CD14-positive monocyte (primary cell): ENCODE measurements around the gene CACNB1. TPM values are rescaled to one million over a fixed set of nuclear protein-coding genes. Genes with fewer than 3 reads are reported as not detected.
"Not testable (repeated sequence)": the region's sequence is repeated elsewhere in the genome, so short reads cannot be mapped to it uniquely, and the experiment has no call there.

Experiments
- DNase-seq, 3 donors: peaks; one replicate each; pipeline ENCODE4 v3.0.0-alpha.2; 2011 to 2022
- H2AFZ ChIP-seq: 2 replicates; pipeline ENCODE4 v1.6.0; 2012; ENCODE audit warnings: mild to moderate bottlenecking, low read depth, low read length, inconsistent platforms; ENCODE audit not compliant: insufficient read depth, poor library complexity, severe bottlenecking
- H3K27ac ChIP-seq, 2 donors: 1 replicate in 1 of 2; 2 replicates in 1 of 2; pipeline ENCODE4 v1.5.1; 2012 to 2013; ENCODE audit warnings: low read length in 2 of 2, control low read depth in 1 of 2, inconsistent platforms in 1 of 2, low read depth in 1 of 2, mild to moderate bottlenecking in 1 of 2
- H3K27me3 ChIP-seq, 2 donors: one replicate each; pipeline versions ENCODE4 v1.6.0 to v1.6.1; 2011 to 2013; ENCODE audit warnings: low read length in 2 of 2; ENCODE audit not compliant: control insufficient read depth in 2 of 2, insufficient read depth in 2 of 2
- H3K36me3 ChIP-seq, 2 donors: replicated peaks in 1 of 2; 1 replicate in 1 of 2; 2 replicates in 1 of 2; pipeline versions ENCODE4 v1.5.1 to v1.6.1; 2012 to 2013; ENCODE audit warnings: low read length in 2 of 2, control low read depth in 1 of 2, inconsistent platforms in 1 of 2, mild to moderate bottlenecking in 1 of 2; ENCODE audit not compliant: insufficient read depth in 2 of 2, control insufficient read depth in 1 of 2
- H3K4me1 ChIP-seq, 2 donors: 1 replicate in 1 of 2; 2 replicates in 1 of 2; pipeline versions ENCODE4 v1.5.1 to v1.6.1; 2012 to 2013; ENCODE audit warnings: low read length in 2 of 2, control low read depth in 1 of 2, inconsistent platforms in 1 of 2, mild to moderate bottlenecking in 1 of 2, moderate library complexity in 1 of 2; ENCODE audit not compliant: insufficient read depth in 2 of 2, control insufficient read depth in 1 of 2
- H3K4me2 ChIP-seq: replicated peaks from 2 replicates; pipeline ENCODE3; 2012; ENCODE audit warnings: low read length, moderate library complexity, mild to moderate bottlenecking; ENCODE audit not compliant: poor library complexity, severe bottlenecking; ENCODE audit errors: extremely low read depth
- H3K4me3 ChIP-seq, 3 experiments: fragments of 200-600 bp in 1 of 3; sonication (generic) in 1 of 3; replicated peaks in 1 of 3; 1 replicate in 2 of 3; 2 replicates in 1 of 3; pipeline ENCODE4 v1.5.1; 2011 to 2013; ENCODE audit warnings: low read length in 3 of 3, mild to moderate bottlenecking in 3 of 3, control low read depth in 2 of 3, low read depth in 2 of 3, inconsistent platforms in 1 of 3, moderate library complexity in 1 of 3
- H3K79me2 ChIP-seq: 2 replicates; pipeline ENCODE4 v1.6.0; 2012; ENCODE audit warnings: mild to moderate bottlenecking, control low read depth, inconsistent platforms, low read length, moderate library complexity; ENCODE audit not compliant: insufficient read depth
- H3K9ac ChIP-seq: 2 replicates; pipeline ENCODE4 v1.6.0; 2017; ENCODE audit warnings: low read length, mild to moderate bottlenecking; ENCODE audit not compliant: insufficient read depth, poor library complexity, severe bottlenecking
- H3K9me3 ChIP-seq, 2 donors: replicated peaks in 1 of 2; 1 replicate in 1 of 2; 2 replicates in 1 of 2; pipeline versions ENCODE4 v1.5.1 to v1.6.1; 2012 to 2013; ENCODE audit warnings: low read length in 2 of 2, control low read depth in 1 of 2; ENCODE audit not compliant: control insufficient read depth in 1 of 2, insufficient read depth in 1 of 2
- H4K20me1 ChIP-seq: 2 replicates; pipeline ENCODE4 v1.6.0; 2012; ENCODE audit warnings: mild to moderate bottlenecking, low read length, control low read depth, moderate library complexity; ENCODE audit not compliant: insufficient read depth
- H3K27ac Mint-ChIP-seq, 7 donors: one replicate each; pipeline ENCODE4 v1.8.0; 2020; ENCODE audit warnings: mild to moderate bottlenecking in 7 of 7, mixed read lengths in 7 of 7, moderate library complexity in 6 of 7, inconsistent platforms in 2 of 7
- H3K27me3 Mint-ChIP-seq, 3 donors: one replicate each; pipeline ENCODE4 v1.8.0; 2021 to 2022; ENCODE audit warnings: low read depth in 3 of 3, mild to moderate bottlenecking in 3 of 3, mixed read lengths in 3 of 3, moderate library complexity in 3 of 3, inconsistent platforms in 1 of 3
- H3K36me3 Mint-ChIP-seq, 2 donors: one replicate each; pipeline ENCODE4 v1.8.0; 2020; ENCODE audit warnings: mixed read lengths in 2 of 2, inconsistent platforms in 1 of 2, mild to moderate bottlenecking in 1 of 2
- H3K4me1 Mint-ChIP-seq: one replicate; pipeline ENCODE4 v1.8.0; 2020; ENCODE audit warnings: mild to moderate bottlenecking, mixed read lengths
- H3K4me3 Mint-ChIP-seq, 2 donors: one replicate each; pipeline ENCODE4 v1.8.0; 2020; ENCODE audit warnings: mild to moderate bottlenecking in 2 of 2, mixed read lengths in 2 of 2, moderate library complexity in 1 of 2
- H3K9me3 Mint-ChIP-seq, 7 donors: one replicate each; pipeline ENCODE4 v1.8.0; 2020 to 2022; ENCODE audit warnings: mixed read lengths in 7 of 7, mild to moderate bottlenecking in 6 of 7, moderate library complexity in 6 of 7, inconsistent platforms in 2 of 7
- WGBS: methylation state at CpG from one replicate; pipeline ENCODE4 v1.1.5; 2013; ENCODE audit warnings: missing lambda C conversion rate; ENCODE audit not compliant: insufficient coverage; 5-methylcytosine and 5-hydroxymethylcytosine counted together
- intact Hi-C, 2 donors: fragments of 100-400 bp; cut with micrococcal nuclease; formaldehyde crosslinking; loops; one replicate each; pipeline versions ENCODE4 v1.15.0 to v1.15.1; 2023
- polyA plus RNA-seq, 3 donors: library from polyadenylated mRNA; depleted of rRNA in 1 of 3; unstranded in 2 of 3; stranded (reverse) in 1 of 3; fragments of 300-500 nt in 2 of 3; fragments of >200 nt in 1 of 3; fragmentation: Illumina TruSeq in 2 of 3; gene quantifications; 1 replicate in 2 of 3; 2 replicates in 1 of 3; pipeline ENCODE4 v1.2.3, GENCODE V29; 2012 to 2021
- TF ChIP-seq, protein P1 (sequence below): fragments of 200-600 bp; IDR thresholded peaks from one replicate; pipeline ENCODE4 v1.8.0; 2022; ENCODE audit warnings: antibody characterized with exemption, mild to moderate bottlenecking

CACNB1 gene
- polyA plus RNA-seq, 3 donors: 0.13 to 22.1 (median 0.31) TPM

DNA sequence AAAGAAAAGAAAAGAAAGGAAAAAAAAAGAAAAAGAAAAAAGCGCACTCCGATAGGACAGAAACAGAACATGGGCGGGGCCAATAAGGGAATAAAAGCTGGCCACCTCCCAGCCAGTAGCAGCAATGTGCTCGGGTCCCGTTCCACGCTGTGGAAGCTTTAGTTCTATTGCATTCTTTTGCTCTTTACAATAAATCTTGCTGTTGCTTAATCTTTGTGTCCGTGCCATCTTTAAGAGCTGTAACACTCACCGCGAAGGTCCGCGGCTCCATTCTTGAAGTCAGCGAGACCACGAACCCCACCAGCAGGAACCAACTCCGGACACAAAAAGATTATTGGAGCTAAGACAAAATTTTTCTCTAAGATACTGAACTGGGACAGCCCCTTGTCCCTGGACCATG, 28.4 kb downstream of the CACNB1 start:
- peak overlapping the region; percentile 58 to 73 for H3K4me3 Mint-ChIP-seq
- peak overlapping the region; percentile 48 for H3K4me2 ChIP-seq
- H2AFZ ChIP-seq: peak overlapping the region; percentile 51
- no peaks in the 10 kb centered on the region for H3K9me3 ChIP-seq
- peaks cover 3 to 4% (median 3%) of the 10 kb centered on the region in 3 donors for H3K27me3 Mint-ChIP-seq
- no peaks in the 10 kb centered on the region for H3K36me3 Mint-ChIP-seq
- peaks cover 14% of the 10 kb centered on the region for H3K79me2 ChIP-seq
- no peak overlapping the region for H3K27ac ChIP-seq
- H3K4me1 ChIP-seq: peaks cover 50 to 62% of the 10 kb centered on the region in 2 donors
- intact Hi-C loops: loop anchor here (5.0 to 10.0 kb wide), 3 partner anchors 66 to 182 kb away; no protein-coding TSS in a partner anchor
- H4K20me1 ChIP-seq: no peaks in the 10 kb centered on the region
- WGBS: 10% methylated on average over 10 of the region's 14 CpGs
- H3K27me3 ChIP-seq: no peaks in the 10 kb centered on the region
- TF ChIP-seq, protein P1, sequence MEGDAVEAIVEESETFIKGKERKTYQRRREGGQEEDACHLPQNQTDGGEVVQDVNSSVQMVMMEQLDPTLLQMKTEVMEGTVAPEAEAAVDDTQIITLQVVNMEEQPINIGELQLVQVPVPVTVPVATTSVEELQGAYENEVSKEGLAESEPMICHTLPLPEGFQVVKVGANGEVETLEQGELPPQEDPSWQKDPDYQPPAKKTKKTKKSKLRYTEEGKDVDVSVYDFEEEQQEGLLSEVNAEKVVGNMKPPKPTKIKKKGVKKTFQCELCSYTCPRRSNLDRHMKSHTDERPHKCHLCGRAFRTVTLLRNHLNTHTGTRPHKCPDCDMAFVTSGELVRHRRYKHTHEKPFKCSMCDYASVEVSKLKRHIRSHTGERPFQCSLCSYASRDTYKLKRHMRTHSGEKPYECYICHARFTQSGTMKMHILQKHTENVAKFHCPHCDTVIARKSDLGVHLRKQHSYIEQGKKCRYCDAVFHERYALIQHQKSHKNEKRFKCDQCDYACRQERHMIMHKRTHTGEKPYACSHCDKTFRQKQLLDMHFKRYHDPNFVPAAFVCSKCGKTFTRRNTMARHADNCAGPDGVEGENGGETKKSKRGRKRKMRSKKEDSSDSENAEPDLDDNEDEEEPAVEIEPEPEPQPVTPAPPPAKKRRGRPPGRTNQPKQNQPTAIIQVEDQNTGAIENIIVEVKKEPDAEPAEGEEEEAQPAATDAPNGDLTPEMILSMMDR: no peak
- no peak for DNase-seq
- peaks cover 57% of the 10 kb centered on the region for H3K4me1 Mint-ChIP-seq
- H3K27ac Mint-ChIP-seq: peak overlapping the region in 3 of 7 donors; percentile 5 to 37 (median 10)
- no peak overlapping the region for H3K9ac ChIP-seq
- H3K4me3 ChIP-seq: peak overlapping the region in 1 of 3 experiments; percentile 30
- peaks cover 0 to 7% (median 3%) of the 10 kb centered on the region in 7 donors for H3K9me3 Mint-ChIP-seq
- no peaks in the 10 kb centered on the region for H3K36me3 ChIP-seq

DNA sequence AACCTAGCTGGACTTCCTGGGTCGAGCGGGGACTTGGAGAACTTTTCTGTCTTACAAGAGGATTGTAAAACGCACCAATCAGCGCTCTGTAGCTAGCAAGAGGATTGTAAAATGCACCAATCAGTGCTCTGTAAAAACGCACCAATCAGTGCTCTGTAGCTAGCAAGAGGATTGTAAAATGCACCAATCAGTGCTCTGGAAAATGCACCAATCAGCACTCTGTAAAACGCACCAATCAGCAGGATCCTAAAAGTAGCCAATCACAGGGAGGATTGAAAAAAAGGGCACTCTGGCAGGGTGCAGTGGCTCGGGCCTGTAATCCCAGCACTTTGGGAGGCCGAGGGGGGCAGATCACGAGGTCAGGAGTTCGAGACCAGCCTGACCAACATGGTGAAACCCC, 29.0 kb downstream of the CACNB1 start:
- not testable (repeated sequence) for H3K9me3 Mint-ChIP-seq, H3K27me3 ChIP-seq, H2AFZ ChIP-seq, H3K4me3 Mint-ChIP-seq, H3K4me2 ChIP-seq, H3K36me3 Mint-ChIP-seq, DNase-seq, H3K27me3 Mint-ChIP-seq, H3K4me3 ChIP-seq, H3K27ac ChIP-seq, H3K36me3 ChIP-seq, H3K9ac ChIP-seq, H4K20me1 ChIP-seq, H3K9me3 ChIP-seq
- Mint-ChIP-seq H3K4me1 (peaks cover 59% of the 10 kb centered on the region), H3K27ac (peak overlapping the region in 1 of 7 donors; percentile 30)
- WGBS: 99% methylated on average over 5 of the region's 10 CpGs
- H3K4me1 ChIP-seq: peaks cover 51 to 64% of the 10 kb centered on the region in 2 donors
- intact Hi-C loops: loop anchor here (5.0 to 10.0 kb wide), 3 partner anchors 66 to 181 kb away; no protein-coding TSS in a partner anchor
- peaks cover 14% of the 10 kb centered on the region for H3K79me2 ChIP-seq
